Measurements from ENCODE around the gene SPINK7.

The SPINK7 gene

DNA sequence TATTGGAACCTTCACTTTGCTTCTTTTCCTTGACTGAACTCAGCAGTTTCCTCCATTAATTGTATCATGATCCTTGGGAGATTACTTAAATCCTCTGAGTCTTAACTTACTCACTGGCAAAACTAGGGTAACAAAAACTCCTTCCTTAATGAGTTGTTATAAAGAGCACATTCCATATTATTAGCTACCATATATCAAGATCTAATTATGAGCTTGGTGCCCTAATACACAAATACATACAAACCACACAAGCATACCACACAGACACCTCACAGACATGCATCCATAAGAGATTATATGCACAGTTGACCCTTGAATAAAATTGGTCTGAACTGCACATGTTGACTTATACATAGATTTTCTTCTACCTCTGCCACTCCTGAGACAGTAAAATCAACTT is 2.5 kb upstream of the SPINK7 start (continued):
- no peak for TF ChIP-seq ZBTB11 (tag by site-specific recombination; conservative IDR thresholded peaks at IDR 0.05; ENCODE audit: low read depth)
- TF ChIP-seq ZNF514 (tag by site-specific recombination; IDR thresholded peaks at IDR 0.05), result no peak
- no peak for TF ChIP-seq TCF7L2 (IDR thresholded peaks at IDR 0.05; ENCODE audit: borderline replicate concordance, low read depth, low read length)
- TF ChIP-seq ZNF501 (tag by site-specific recombination; IDR thresholded peaks at IDR 0.05), result no peak
- no peak for TF ChIP-seq YY1 (tag by site-specific recombination; IDR thresholded peaks at IDR 0.05)
- TF ChIP-seq ZNF266 (tag by site-specific recombination; IDR thresholded peaks at IDR 0.05; ENCODE audit: low read depth), result no peak
- TF ChIP-seq HOXC10 (CRISPR knock-in tag; IDR thresholded peaks at IDR 0.05), result no peak
- no peak for TF ChIP-seq ZNF747 (tag by site-specific recombination; IDR thresholded peaks at IDR 0.05)
- TF ChIP-seq OVOL3 (tag by site-specific recombination; IDR thresholded peaks at IDR 0.05), result no peak
- no peak for TF ChIP-seq ZNF121 (tag by site-specific recombination; IDR thresholded peaks at IDR 0.05)
- no peak for TF ChIP-seq PBX3 (CRISPR knock-in tag; IDR thresholded peaks at IDR 0.05)
- TF ChIP-seq SCRT1 (tag by site-specific recombination; IDR thresholded peaks at IDR 0.05; ENCODE audit: borderline replicate concordance), result no peak
- TF ChIP-seq ZNF391 (tag by site-specific recombination; IDR thresholded peaks at IDR 0.05; ENCODE audit: borderline replicate concordance, low read depth), result no peak
- no peak for TF ChIP-seq ZNF670 (tag by site-specific recombination; IDR thresholded peaks at IDR 0.05; ENCODE audit: low read depth)
- TF ChIP-seq, protein P1, sequence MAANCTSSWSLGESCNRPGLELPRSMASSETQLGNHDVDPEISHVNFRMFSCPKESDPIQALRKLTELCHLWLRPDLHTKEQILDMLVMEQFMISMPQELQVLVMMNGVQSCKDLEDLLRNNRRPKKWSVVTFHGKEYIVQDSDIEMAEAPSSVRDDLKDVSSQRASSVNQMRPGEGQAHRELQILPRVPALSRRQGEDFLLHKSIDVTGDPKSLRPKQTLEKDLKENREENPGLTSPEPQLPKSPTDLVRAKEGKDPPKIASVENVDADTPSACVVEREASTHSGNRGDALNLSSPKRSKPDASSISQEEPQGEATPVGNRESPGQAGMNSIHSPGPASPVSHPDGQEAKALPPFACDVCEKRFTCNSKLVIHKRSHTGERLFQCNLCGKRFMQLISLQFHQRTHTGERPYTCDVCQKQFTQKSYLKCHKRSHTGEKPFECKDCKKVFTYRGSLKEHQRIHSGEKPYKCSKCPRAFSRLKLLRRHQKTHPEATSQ (tag by site-specific recombination; IDR thresholded peaks at IDR 0.05), result no peak

GRCh38 chr5:148311484-148311883 is 739 bp upstream of the SPINK7 start:
- no peak overlapping the region for H3K4me3 ChIP-seq (ENCODE audit: low read depth, low read length)
- H3K4me1 ChIP-seq (ENCODE audit: control insufficient read depth, insufficient read depth, low read length), result no peaks in the 10 kb centered on the region
- TF ChIP-seq ZNF830 (tag by site-specific recombination; IDR thresholded peaks at IDR 0.05; ENCODE audit: low read depth) (no peak), ZNF324 (tag by site-specific recombination; IDR thresholded peaks at IDR 0.05) (no peak), ZFP3 (tag by site-specific recombination; IDR thresholded peaks at IDR 0.05; ENCODE audit: low read depth) (no peak), ZNF302 (tag by site-specific recombination; IDR thresholded peaks at IDR 0.05; ENCODE audit: low read depth) (no peak), ZNF175 (tag by site-specific recombination; IDR thresholded peaks at IDR 0.05) (no peak), ZNF501 (tag by site-specific recombination; IDR thresholded peaks at IDR 0.05) (no peak), KLF10 (tag by site-specific recombination; IDR thresholded peaks at IDR 0.05) (no peak), ZSCAN23 (tag by site-specific recombination; IDR thresholded peaks at IDR 0.05) (no peak), ZBTB49 (tag by site-specific recombination; IDR thresholded peaks at IDR 0.05; ENCODE audit: low read depth) (no peak)
- TF ChIP-seq, protein P1 (tag by site-specific recombination; IDR thresholded peaks at IDR 0.05), result no peak
- CTCF ChIA-PET, result interaction anchor here (5.1 kb wide), 1 partner anchor 63 kb away, joined by 24 read pairs; no protein-coding TSS in a partner anchor
- H3K9me3 ChIP-seq (ENCODE audit: control insufficient read depth, insufficient read depth, low read depth, low read length), result no peaks in the 10 kb centered on the region
- no peak overlapping the region for H3K27ac ChIP-seq (ENCODE audit: extremely low read depth, low read depth, low read length)
- POLR2A ChIA-PET, result no interaction called here
- no peaks in the 10 kb centered on the region for H3K36me3 ChIP-seq (ENCODE audit: control insufficient read depth in 2 of 2, insufficient read depth in 1 of 2, low read length in 2 of 2)
